WTC11 (cell line): ENCODE measurements around the gene CYB561D2. TPM values are rescaled to one million over a fixed set of nuclear protein-coding genes. Genes with fewer than 3 reads are reported as not detected.

Experiments used
- ATAC-seq: fragments of 200-7000 bp; cut with Tn5 transposase; 2 replicates; pipeline ENCODE4 v1.10.0; 2021; ENCODE audit warnings: mild to moderate bottlenecking, moderate library complexity
- CTCF ChIA-PET: fragments of 300-600 bp; sonication (Branson Sonifier 250); formaldehyde crosslinking; loops from one replicate; lab custom pipeline; 2021; ENCODE audit warnings: antibody characterized with exemption; lab: Charles Lee
- POLR2A ChIA-PET: fragments of 350-600 bp; sonication (Branson Sonifier 250); formaldehyde crosslinking; loops from one replicate; lab custom pipeline; 2021; ENCODE audit warnings: antibody characterized with exemption; lab: Charles Lee
- DNase-seq: peaks from one replicate; pipeline ENCODE4 v3.0.0; 2021; ENCODE audit warnings: low spot score
- H3K27ac Mint-ChIP-seq: 2 replicates; pipeline ENCODE4 v1.8.0; 2021; ENCODE audit warnings: mixed read lengths
- H3K27me3 Mint-ChIP-seq: 2 replicates; pipeline ENCODE4 v1.8.0; 2021; ENCODE audit warnings: low read depth, mild to moderate bottlenecking, moderate library complexity, mixed read lengths
- H3K36me3 Mint-ChIP-seq: 2 replicates; pipeline ENCODE4 v1.8.0; 2021; ENCODE audit warnings: mixed read lengths
- H3K4me1 Mint-ChIP-seq: 2 replicates; pipeline ENCODE4 v1.8.0; 2022; ENCODE audit warnings: mixed read lengths
- H3K4me3 Mint-ChIP-seq: 2 replicates; pipeline ENCODE4 v1.8.0; 2021; ENCODE audit warnings: mild to moderate bottlenecking, moderate library complexity, mixed read lengths
- H3K9me3 Mint-ChIP-seq: 2 replicates; pipeline ENCODE4 v1.8.0; 2021; ENCODE audit warnings: mixed read lengths
- CBFB ChIP-seq: sonication (generic); formaldehyde crosslinking; IDR thresholded peaks from 2 replicates; pipeline ENCODE4 v1.8.1; 2022; ENCODE audit warnings: mild to moderate bottlenecking, low read depth, missing genetic modification reagents
- EMX1 ChIP-seq: fragments of 250-450 bp; sonication (Bioruptor Pico); IDR thresholded peaks from 2 replicates; pipeline ENCODE4 v1.8.0; 2021; ENCODE audit warnings: mild to moderate bottlenecking
- GRHL2 ChIP-seq: fragments of 250-450 bp; sonication (Bioruptor Pico); IDR thresholded peaks from 2 replicates; pipeline ENCODE4 v1.8.0; 2022; ENCODE audit warnings: mild to moderate bottlenecking, moderate library complexity; ENCODE audit not compliant: insufficient replicate concordance, severe bottlenecking
- IRF2 ChIP-seq: sonication (generic); formaldehyde crosslinking; IDR thresholded peaks from 2 replicates; pipeline ENCODE4 v1.8.0; 2022; ENCODE audit warnings: low read depth, missing genetic modification reagents, borderline replicate concordance
- NFYB ChIP-seq: sonication (generic); formaldehyde crosslinking; conservative IDR thresholded peaks from 2 replicates; pipeline ENCODE4 v1.8.0; 2022; ENCODE audit warnings: low read depth, missing genetic modification reagents
- NR3C1 ChIP-seq: sonication (generic); formaldehyde crosslinking; conservative IDR thresholded peaks from 2 replicates; pipeline ENCODE4 v1.8.1; 2023; ENCODE audit warnings: low read depth, mild to moderate bottlenecking, missing genetic modification reagents
- PRRX2 ChIP-seq: fragments of 250-450 bp; sonication (Bioruptor Pico); IDR thresholded peaks from 2 replicates; pipeline ENCODE4 v1.8.0; 2021; ENCODE audit warnings: mild to moderate bottlenecking
- RORB ChIP-seq: fragments of 250-450 bp; sonication (Bioruptor Pico); IDR thresholded peaks from 2 replicates; pipeline ENCODE4 v1.9.0; 2021; ENCODE audit warnings: mild to moderate bottlenecking
- SP1 ChIP-seq: sonication (generic); formaldehyde crosslinking; conservative IDR thresholded peaks from 2 replicates; pipeline ENCODE4 v1.8.1; 2022; ENCODE audit warnings: missing genetic modification reagents
- TP53 ChIP-seq: sonication (generic); formaldehyde crosslinking; IDR thresholded peaks from 2 replicates; pipeline ENCODE4 v1.8.1; 2023; ENCODE audit warnings: mild to moderate bottlenecking, missing genetic modification reagents
- ZNF416 ChIP-seq: fragments of 250-450 bp; sonication (Bioruptor Pico); IDR thresholded peaks from 2 replicates; pipeline ENCODE4 v1.9.0; 2021; ENCODE audit warnings: mild to moderate bottlenecking, inconsistent platforms
- ZNF671 ChIP-seq: fragments of 250-450 bp; sonication (Bioruptor Pico); IDR thresholded peaks from 2 replicates; pipeline ENCODE4 v1.8.0; 2021; ENCODE audit warnings: mild to moderate bottlenecking
- total RNA-seq: library from RNA; stranded (reverse); gene quantifications from 3 replicates; pipeline ENCODE4 v1.2.3, GENCODE V29; 2021
- TF ChIP-seq, protein P1 (sequence below): sonication (generic); formaldehyde crosslinking; IDR thresholded peaks from 2 replicates; pipeline ENCODE4 v1.8.0; 2022; ENCODE audit warnings: missing genetic modification reagents
- TF ChIP-seq, protein P2 (sequence below): fragments of 200-600 bp; IDR thresholded peaks from 2 replicates; pipeline ENCODE4 v1.8.0; 2022; ENCODE audit warnings: antibody characterized with exemption
- TF ChIP-seq, protein P3 (sequence below): sonication (generic); formaldehyde crosslinking; IDR thresholded peaks from 2 replicates; pipeline ENCODE4 v1.8.0; 2022; ENCODE audit warnings: mild to moderate bottlenecking, missing genetic modification reagents
- TF ChIP-seq, protein P4 (sequence below): sonication (generic); formaldehyde crosslinking; IDR thresholded peaks from 2 replicates; pipeline ENCODE4 v1.8.0; 2022; ENCODE audit warnings: mild to moderate bottlenecking, missing genetic modification reagents
- TF ChIP-seq, protein P5 (sequence below): fragments of 250-450 bp; sonication (Bioruptor Pico); IDR thresholded peaks from 2 replicates; pipeline ENCODE4 v1.9.0; 2021; ENCODE audit warnings: moderate library complexity, mild to moderate bottlenecking, inconsistent platforms, borderline replicate concordance
- TF ChIP-seq, protein P6 (sequence below): sonication (generic); formaldehyde crosslinking; IDR thresholded peaks from 2 replicates; pipeline ENCODE4 v1.8.1; 2022; ENCODE audit warnings: low read depth, missing genetic modification reagents, borderline replicate concordance
- TF ChIP-seq, protein P7 (sequence below): sonication (generic); formaldehyde crosslinking; IDR thresholded peaks from 2 replicates; pipeline ENCODE4 v1.8.1; 2022; ENCODE audit warnings: mild to moderate bottlenecking, missing genetic modification reagents, moderate library complexity, borderline replicate concordance

CYB561D2 gene
- total RNA-seq, 1 experiment from 2014 or later: 9.8 TPM

DNA sequence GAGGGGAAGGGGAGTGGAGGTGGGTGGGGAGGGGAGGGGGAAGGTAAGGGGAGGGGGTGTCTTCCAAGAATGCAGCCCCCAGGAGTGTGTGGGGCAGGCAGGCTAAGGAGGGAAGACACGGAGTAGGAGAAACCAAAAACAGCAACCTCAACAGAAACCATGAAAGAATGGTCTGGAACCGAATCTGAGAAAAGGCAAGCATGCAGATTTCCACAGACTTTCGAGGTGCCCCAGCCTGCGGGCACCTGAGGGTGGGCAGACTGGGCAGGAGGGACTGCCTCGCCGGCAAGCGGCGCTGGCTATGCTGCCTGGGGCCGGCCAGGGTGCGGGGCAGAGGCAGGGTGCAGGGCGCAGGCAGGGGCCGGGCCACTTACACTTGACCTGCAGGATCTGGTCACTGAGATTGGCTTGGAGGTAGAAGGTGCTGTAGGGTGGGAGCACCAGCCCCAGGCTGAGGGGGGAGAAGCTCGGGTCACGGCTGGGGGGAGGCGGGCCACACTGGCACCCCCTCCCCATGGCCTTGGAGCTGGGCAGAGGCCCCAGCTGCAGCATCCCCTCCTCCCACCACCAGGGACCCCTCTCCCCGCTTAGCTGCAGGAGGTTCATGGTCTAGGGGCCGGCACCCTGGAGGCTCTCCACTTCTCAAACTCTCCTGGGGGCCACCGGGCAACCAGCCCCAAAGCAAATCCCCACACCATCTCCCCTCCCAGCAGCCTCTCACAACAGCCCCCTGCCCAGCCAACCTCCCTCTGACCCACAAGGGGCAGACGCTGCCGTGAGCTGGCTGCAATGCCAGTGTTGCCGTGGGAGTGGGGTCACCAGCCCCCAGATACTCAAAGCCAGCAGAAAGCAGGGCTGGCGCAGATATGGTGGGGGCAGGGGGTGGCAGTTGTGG lies 23.9 kb downstream of the CYB561D2 start:
- no peaks in the 10 kb centered on the region for H3K9me3 Mint-ChIP-seq
- no peaks in the 10 kb centered on the region; the same call in 1 of the 2 replicates for H3K27me3 Mint-ChIP-seq
- H3K27ac Mint-ChIP-seq: no peak overlapping the region
- POLR2A ChIA-PET: no interaction called here
- ATAC-seq (no peak), DNase-seq (no peak)
- CTCF ChIA-PET: interaction anchor here (0.5 to 2.7 kb wide), 8 partner anchors 9 to 175 kb away, joined by 3 to 15 read pairs (median 4); no protein-coding TSS in a partner anchor
- H3K4me3 Mint-ChIP-seq: no peak overlapping the region
- H3K4me1 Mint-ChIP-seq: peaks cover 28% of the 10 kb centered on the region
- TF ChIP-seq ZNF671 (CRISPR knock-in tag): no peak
- H3K36me3 Mint-ChIP-seq: no peaks in the 10 kb centered on the region

DNA sequence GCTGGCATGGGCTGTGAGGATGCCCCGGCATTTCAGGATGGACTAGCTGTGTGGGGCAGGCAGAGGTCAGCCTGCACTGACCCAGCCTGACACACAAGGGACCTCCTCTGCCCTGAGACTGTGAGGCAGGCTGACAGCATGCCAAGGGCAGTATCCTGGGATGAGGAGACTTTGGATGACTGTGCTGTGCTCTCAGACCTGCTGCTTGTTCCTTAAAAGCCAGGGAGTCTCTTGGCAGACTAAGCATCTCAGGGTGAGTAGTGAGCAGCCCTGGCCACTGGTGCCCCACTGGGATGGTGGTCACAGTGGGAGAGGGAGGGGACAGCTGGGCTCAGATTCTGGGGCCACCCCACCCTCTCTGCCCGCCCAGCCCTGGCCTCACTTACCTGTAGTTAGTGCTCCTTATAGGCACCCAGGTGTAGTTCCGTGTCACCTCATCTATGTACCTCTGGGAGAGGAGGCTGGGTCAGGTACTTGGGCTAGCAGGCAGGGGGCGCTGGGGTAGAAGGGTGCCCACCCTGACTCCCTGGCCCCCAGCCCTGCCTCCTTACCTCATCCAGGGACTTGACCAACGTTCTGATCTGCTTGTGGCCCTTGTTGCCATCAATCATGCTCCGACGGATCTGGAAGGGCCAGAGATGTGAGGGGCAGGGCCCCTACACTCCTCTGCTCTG lies 24.7 kb downstream of the CYB561D2 start:
- Mint-ChIP-seq H3K27ac (no peak overlapping the region), H3K27me3 (no peaks in the 10 kb centered on the region; the same call in 1 of the 2 replicates), H3K36me3 (no peaks in the 10 kb centered on the region), H3K4me3 (no peak overlapping the region), H3K4me1 (peaks cover 28% of the 10 kb centered on the region), H3K9me3 (no peaks in the 10 kb centered on the region)
- ChIA-PET CTCF (interaction anchor here (0.5 to 2.7 kb wide), 12 partner anchors 8 to 192 kb away, joined by 3 to 15 read pairs (median 3); partner anchors contain the start of gene C3orf18), POLR2A (no interaction called here)
- TF ChIP-seq ZNF416 (CRISPR knock-in tag) (no peak), CBFB (CRISPR knock-in tag) (no peak)
- TF ChIP-seq, protein P1, sequence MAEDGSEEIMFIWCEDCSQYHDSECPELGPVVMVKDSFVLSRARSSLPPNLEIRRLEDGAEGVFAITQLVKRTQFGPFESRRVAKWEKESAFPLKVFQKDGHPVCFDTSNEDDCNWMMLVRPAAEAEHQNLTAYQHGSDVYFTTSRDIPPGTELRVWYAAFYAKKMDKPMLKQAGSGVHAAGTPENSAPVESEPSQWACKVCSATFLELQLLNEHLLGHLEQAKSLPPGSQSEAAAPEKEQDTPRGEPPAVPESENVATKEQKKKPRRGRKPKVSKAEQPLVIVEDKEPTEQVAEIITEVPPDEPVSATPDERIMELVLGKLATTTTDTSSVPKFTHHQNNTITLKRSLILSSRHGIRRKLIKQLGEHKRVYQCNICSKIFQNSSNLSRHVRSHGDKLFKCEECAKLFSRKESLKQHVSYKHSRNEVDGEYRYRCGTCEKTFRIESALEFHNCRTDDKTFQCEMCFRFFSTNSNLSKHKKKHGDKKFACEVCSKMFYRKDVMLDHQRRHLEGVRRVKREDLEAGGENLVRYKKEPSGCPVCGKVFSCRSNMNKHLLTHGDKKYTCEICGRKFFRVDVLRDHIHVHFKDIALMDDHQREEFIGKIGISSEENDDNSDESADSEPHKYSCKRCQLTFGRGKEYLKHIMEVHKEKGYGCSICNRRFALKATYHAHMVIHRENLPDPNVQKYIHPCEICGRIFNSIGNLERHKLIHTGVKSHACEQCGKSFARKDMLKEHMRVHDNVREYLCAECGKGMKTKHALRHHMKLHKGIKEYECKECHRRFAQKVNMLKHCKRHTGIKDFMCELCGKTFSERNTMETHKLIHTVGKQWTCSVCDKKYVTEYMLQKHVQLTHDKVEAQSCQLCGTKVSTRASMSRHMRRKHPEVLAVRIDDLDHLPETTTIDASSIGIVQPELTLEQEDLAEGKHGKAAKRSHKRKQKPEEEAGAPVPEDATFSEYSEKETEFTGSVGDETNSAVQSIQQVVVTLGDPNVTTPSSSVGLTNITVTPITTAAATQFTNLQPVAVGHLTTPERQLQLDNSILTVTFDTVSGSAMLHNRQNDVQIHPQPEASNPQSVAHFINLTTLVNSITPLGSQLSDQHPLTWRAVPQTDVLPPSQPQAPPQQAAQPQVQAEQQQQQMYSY (CRISPR knock-in tag): no peak
- TF ChIP-seq, protein P2, sequence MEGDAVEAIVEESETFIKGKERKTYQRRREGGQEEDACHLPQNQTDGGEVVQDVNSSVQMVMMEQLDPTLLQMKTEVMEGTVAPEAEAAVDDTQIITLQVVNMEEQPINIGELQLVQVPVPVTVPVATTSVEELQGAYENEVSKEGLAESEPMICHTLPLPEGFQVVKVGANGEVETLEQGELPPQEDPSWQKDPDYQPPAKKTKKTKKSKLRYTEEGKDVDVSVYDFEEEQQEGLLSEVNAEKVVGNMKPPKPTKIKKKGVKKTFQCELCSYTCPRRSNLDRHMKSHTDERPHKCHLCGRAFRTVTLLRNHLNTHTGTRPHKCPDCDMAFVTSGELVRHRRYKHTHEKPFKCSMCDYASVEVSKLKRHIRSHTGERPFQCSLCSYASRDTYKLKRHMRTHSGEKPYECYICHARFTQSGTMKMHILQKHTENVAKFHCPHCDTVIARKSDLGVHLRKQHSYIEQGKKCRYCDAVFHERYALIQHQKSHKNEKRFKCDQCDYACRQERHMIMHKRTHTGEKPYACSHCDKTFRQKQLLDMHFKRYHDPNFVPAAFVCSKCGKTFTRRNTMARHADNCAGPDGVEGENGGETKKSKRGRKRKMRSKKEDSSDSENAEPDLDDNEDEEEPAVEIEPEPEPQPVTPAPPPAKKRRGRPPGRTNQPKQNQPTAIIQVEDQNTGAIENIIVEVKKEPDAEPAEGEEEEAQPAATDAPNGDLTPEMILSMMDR: peak; percentile 25; the same call in 1 of the 2 replicates
- ATAC-seq (peak; percentile 62), DNase-seq (peak; percentile 46)

DNA sequence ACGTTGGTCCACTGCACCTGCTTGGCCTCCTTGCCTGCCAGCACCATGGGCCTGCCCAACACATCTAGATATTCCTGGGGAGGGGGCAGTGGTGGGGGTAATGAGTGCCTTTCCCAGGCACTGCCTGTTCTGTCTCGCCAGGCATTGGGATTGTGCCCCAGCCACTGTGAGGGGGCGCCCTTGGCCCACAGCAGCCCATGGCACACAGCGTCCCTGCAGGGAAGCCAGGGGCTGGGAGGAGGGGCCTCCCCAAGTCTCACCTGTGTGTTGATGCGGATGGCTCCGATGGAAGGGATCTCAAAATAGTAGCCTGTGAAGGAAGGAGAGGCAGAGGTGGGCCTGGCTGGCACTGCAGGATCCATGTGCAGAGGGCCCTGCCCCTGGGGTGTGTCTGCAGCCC lies 27.4 kb downstream of the CYB561D2 start:
- CTCF ChIA-PET: no interaction called here
- ATAC-seq (peak; percentile 42), DNase-seq (no peak)
- Mint-ChIP-seq H3K27me3 (no peaks in the 10 kb centered on the region), H3K4me3 (no peak overlapping the region), H3K27ac (no peak overlapping the region), H3K4me1 (peaks cover 11% of the 10 kb centered on the region), H3K9me3 (no peaks in the 10 kb centered on the region), H3K36me3 (no peaks in the 10 kb centered on the region)
- POLR2A ChIA-PET: no interaction called here
- TF ChIP-seq, protein P3, sequence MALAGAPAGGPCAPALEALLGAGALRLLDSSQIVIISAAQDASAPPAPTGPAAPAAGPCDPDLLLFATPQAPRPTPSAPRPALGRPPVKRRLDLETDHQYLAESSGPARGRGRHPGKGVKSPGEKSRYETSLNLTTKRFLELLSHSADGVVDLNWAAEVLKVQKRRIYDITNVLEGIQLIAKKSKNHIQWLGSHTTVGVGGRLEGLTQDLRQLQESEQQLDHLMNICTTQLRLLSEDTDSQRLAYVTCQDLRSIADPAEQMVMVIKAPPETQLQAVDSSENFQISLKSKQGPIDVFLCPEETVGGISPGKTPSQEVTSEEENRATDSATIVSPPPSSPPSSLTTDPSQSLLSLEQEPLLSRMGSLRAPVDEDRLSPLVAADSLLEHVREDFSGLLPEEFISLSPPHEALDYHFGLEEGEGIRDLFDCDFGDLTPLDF: no peak
- no peak for TF ChIP-seq NR3C1 (CRISPR knock-in tag)
- TF ChIP-seq, protein P4, sequence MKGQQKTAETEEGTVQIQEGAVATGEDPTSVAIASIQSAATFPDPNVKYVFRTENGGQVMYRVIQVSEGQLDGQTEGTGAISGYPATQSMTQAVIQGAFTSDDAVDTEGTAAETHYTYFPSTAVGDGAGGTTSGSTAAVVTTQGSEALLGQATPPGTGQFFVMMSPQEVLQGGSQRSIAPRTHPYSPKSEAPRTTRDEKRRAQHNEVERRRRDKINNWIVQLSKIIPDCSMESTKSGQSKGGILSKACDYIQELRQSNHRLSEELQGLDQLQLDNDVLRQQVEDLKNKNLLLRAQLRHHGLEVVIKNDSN (CRISPR knock-in tag): no peak
- TF ChIP-seq IRF2 (CRISPR knock-in tag): no peak
- no peak for TF ChIP-seq NFYB (CRISPR knock-in tag)
- TF ChIP-seq, protein P5, sequence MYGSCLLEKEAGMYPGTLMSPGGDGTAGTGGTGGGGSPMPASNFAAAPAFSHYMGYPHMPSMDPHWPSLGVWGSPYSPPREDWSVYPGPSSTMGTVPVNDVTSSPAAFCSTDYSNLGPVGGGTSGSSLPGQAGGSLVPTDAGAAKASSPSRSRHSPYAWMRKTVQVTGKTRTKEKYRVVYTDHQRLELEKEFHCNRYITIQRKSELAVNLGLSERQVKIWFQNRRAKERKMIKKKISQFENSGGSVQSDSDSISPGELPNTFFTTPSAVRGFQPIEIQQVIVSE (CRISPR knock-in tag): no peak
- no peak for TF ChIP-seq EMX1 (CRISPR knock-in tag)
- TF ChIP-seq, protein P6, sequence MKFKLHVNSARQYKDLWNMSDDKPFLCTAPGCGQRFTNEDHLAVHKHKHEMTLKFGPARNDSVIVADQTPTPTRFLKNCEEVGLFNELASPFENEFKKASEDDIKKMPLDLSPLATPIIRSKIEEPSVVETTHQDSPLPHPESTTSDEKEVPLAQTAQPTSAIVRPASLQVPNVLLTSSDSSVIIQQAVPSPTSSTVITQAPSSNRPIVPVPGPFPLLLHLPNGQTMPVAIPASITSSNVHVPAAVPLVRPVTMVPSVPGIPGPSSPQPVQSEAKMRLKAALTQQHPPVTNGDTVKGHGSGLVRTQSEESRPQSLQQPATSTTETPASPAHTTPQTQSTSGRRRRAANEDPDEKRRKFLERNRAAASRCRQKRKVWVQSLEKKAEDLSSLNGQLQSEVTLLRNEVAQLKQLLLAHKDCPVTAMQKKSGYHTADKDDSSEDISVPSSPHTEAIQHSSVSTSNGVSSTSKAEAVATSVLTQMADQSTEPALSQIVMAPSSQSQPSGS: no peak
- TF ChIP-seq GRHL2 (CRISPR knock-in tag): no peak
- TF ChIP-seq RORB: no peak
- no peak for TF ChIP-seq TP53
- TF ChIP-seq PRRX2 (CRISPR knock-in tag): no peak
- TF ChIP-seq, protein P7, sequence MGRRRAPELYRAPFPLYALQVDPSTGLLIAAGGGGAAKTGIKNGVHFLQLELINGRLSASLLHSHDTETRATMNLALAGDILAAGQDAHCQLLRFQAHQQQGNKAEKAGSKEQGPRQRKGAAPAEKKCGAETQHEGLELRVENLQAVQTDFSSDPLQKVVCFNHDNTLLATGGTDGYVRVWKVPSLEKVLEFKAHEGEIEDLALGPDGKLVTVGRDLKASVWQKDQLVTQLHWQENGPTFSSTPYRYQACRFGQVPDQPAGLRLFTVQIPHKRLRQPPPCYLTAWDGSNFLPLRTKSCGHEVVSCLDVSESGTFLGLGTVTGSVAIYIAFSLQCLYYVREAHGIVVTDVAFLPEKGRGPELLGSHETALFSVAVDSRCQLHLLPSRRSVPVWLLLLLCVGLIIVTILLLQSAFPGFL: no peak
- TF ChIP-seq SP1 (CRISPR knock-in tag): no peak
